ENCODE results near the gene MARF1.

DNA sequence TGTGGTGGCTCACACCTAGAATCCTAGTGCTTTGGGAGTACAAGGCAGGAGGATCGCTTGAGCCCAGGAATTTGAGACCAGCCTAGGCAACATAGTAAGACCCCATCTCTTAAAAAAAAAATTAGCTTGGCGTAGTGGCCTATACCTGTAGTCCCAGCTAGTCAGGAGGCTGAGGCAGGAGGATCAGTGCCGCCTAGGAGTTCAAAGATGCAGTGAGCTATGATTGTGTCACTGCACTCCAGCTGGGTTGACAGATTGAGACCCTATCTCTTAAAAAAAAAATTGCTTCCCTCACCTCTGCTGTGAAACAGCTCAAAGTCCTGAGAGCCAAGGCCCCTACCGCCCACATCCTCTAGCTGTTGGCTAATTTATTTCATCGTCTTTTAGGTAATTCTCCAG lies 17.2 kb upstream of the MARF1 start:
- TF ChIP-seq CTCF (IDR thresholded peaks at IDR 0.05): no peak
- TF ChIP-seq POLR2A (IDR thresholded peaks at IDR 0.05): no peak
